Esophagus muscularis mucosa (tissue), 4 donors: ENCODE data around the gene FAAP20. TPM values are rescaled to one million over a fixed set of nuclear protein-coding genes. Genes with fewer than 3 reads are reported as not detected.

Source experiments
- DNase-seq: peaks from one replicate; pipeline ENCODE4 v3.0.0-alpha.2; 2017; ENCODE audit errors: extremely low spot score
- H3K27ac ChIP-seq, 4 donors: fragments of 200-600 bp; sonication (generic); replicated peaks in 1 of 4; 1 replicate in 3 of 4; 2 replicates in 1 of 4; pipeline ENCODE4 v1.5.1; 2016 to 2019; ENCODE audit warnings: mild to moderate bottlenecking in 1 of 4
- H3K27me3 ChIP-seq, 4 donors: fragments of 200-600 bp; sonication (generic); one replicate each; pipeline versions ENCODE4 v1.5.1 to v1.6.0; 2016 to 2019
- H3K36me3 ChIP-seq, 4 donors: fragments of 200-600 bp; sonication (generic); one replicate each; pipeline ENCODE4 v1.5.1; 2016 to 2019
- H3K4me1 ChIP-seq, 4 donors: fragments of 200-600 bp; sonication (generic); one replicate each; pipeline ENCODE4 v1.5.1; 2016 to 2019
- H3K4me3 ChIP-seq, 4 donors: fragments of 200-600 bp; sonication (generic); 1 replicate in 2 of 4; 2 replicates in 2 of 4; pipeline ENCODE4 v1.5.1; 2016 to 2019; ENCODE audit warnings: mild to moderate bottlenecking in 4 of 4, moderate library complexity in 1 of 4
- H3K9me3 ChIP-seq, 4 donors: fragments of 200-600 bp; sonication (generic); 1 replicate in 3 of 4; 2 replicates in 1 of 4; pipeline ENCODE4 v1.5.1; 2016 to 2019
- CTCF ChIP-seq, 3 experiments: fragments of 200-600 bp in 2 of 3; fragments of 450-650 bp in 1 of 3; sonication (generic) in 2 of 3; IDR thresholded peaks; one replicate each; pipeline ENCODE4 v1.5.1; 2017 to 2019; ENCODE audit warnings: antibody characterized with exemption in 3 of 3, mild to moderate bottlenecking in 2 of 3, moderate library complexity in 1 of 3
- EP300 ChIP-seq: sonication (generic); formaldehyde crosslinking; IDR thresholded peaks from one replicate; pipeline ENCODE4 v1.6.1; 2017; ENCODE audit warnings: antibody characterized with exemption
- POLR2A ChIP-seq: fragments of 450-650 bp; IDR thresholded peaks from one replicate; pipeline ENCODE4 v1.6.1; 2017; ENCODE audit warnings: antibody characterized with exemption, moderate library complexity, mild to moderate bottlenecking, low read depth
- POLR2AphosphoS5 ChIP-seq, 2 donors: sonication (generic); formaldehyde crosslinking; IDR thresholded peaks; one replicate each; pipeline ENCODE4 v1.6.1; 2017; ENCODE audit warnings: antibody characterized with exemption in 2 of 2
- WGBS: methylation state at CpG from one replicate; pipeline ENCODE4 v1.1.5; 2018; 5-methylcytosine and 5-hydroxymethylcytosine counted together
- intact Hi-C: fragments of 100-400 bp; cut with DNase I; formaldehyde crosslinking; loops from one replicate; pipeline ENCODE4 v1.15.1; 2023
- total RNA-seq, 4 donors: library from RNA; depleted of rRNA; stranded (reverse); fragments of >200 nt; gene quantifications; one replicate each; pipeline versions ENCODE4 v1.1.0 to v1.2.1, GENCODE V29; 2016

FAAP20 gene
- total RNA-seq, 4 donors from 2014 or later, result 37.9 to 81.7 (median 55.7) TPM

DNA sequence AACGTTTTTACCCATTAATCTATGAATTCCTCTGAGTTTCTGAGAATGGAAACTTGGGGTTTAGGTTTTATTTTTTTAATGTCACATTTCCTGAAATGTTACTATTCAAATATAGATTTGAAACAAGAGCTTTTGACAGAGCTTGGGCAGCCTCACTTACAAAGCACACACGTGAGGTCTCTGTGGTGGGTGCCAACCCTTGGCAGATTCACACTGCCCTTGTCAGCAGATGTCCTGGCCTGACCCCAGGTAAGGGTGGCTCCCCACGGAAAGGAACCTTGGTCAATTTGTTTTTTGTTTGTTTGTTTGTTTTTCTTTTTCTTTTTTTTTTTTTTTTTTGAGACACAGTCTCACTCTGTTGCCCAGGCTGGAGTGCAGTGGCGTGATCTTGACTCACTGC is 53.5 kb downstream of the FAAP20 start:
- Histone ChIP-seq H3K4me3 (no peak overlapping the region), H3K27ac (no peak overlapping the region), H3K36me3 (no peaks in the 10 kb centered on the region), H3K4me1 (peaks cover 0 to 2% (median under 1%) of the 10 kb centered on the region in 4 donors), H3K9me3 (no peaks in the 10 kb centered on the region), H3K27me3 (peaks cover 0 to 3% (median 0%) of the 10 kb centered on the region in 4 donors)
- TF ChIP-seq CTCF (IDR thresholded peaks at IDR 0.05) (no peak), POLR2A (no peak), POLR2AphosphoS5 (IDR thresholded peaks at IDR 0.05) (no peak), EP300 (no peak)
- WGBS, result 67% methylated on average over 4 of the region's 4 CpGs
- DNase-seq, result no peak
- intact Hi-C loops, result no loop called here

Other genes with a start within 250 kb of the FAAP20 start
- not detected for gene CFAP74, start 191.0 kb downstream of the FAAP20 start, total RNA-seq
- gene GABRD, start 175.4 kb downstream of the FAAP20 start, total RNA-seq, result not detected
- 1 to 10 TPM; 3.1 to 5.4 (median 4.7) TPM for gene PRKCZ, start 144.4 kb downstream of the FAAP20 start, total RNA-seq
- gene SKI, start 33.5 kb upstream of the FAAP20 start, total RNA-seq, result 100 to 1,000 TPM in 2 of 4 donors, 10 to 100 TPM in 2; 70.1 to 190 (median 124) TPM
- 1 to 10 TPM; 7.0 to 9.8 (median 8.0) TPM for gene MORN1, start 196.8 kb upstream of the FAAP20 start, total RNA-seq
- gene RER1, start 197.1 kb upstream of the FAAP20 start, total RNA-seq, result 10 to 100 TPM; 47.3 to 67.3 (median 56.4) TPM
- gene PEX10, start 217.8 kb upstream of the FAAP20 start, total RNA-seq, result 10 to 100 TPM; 14.2 to 27.1 (median 20.3) TPM